ENCODE data around the gene HOXA3. TPM values are rescaled to one million over a fixed set of nuclear protein-coding genes. Genes with fewer than 3 reads are reported as not detected.
A peak's percentile ranks its signal among the peaks of the same experiment; 100 is the strongest.

HOXA3 gene
- total RNA-seq, 4 donors from 2014 or later = 10.2 to 16.6 (median 13.8) TPM

DNA sequence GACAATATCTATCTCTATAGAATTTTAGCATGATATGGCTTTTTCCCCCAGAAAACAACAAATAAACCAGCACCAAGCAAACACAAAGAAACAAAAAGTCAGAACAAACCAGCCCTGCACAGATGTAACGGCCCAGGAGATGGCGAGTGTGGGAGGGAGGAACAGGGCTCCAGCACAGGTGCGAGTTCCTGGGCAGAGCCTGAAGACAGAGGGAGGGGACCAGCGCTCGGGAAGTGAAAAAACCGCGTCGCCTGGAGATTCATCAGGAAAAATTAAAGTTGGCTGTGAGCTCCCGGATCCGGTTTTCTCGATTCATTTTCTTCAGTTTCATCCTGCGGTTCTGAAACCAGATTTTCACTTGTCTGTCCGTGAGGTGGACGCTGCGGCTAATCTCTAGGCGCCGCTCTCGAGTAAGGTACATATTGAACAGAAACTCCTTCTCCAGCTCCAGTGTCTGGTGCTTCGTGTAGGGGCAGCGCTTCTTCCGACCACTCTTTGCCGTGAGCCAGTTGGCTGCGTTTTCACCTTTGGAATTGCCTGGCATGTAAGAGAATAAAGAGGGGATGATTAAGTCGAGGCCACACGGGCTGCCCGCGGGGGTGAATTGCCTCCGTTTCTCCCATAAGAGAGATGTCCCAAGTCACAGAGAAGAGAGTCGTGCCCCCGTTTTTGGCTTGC, 19.4 kb upstream of the HOXA3 start:
- Histone ChIP-seq H3K27me3 (peaks cover 39 to 100% (median 99%) of the 10 kb centered on the region in 4 donors), H3K4me1 (peaks cover 26 to 55% (median 45%) of the 10 kb centered on the region in 4 donors)
- intact Hi-C loops (cut with DNase I) = no loop called here

DNA sequence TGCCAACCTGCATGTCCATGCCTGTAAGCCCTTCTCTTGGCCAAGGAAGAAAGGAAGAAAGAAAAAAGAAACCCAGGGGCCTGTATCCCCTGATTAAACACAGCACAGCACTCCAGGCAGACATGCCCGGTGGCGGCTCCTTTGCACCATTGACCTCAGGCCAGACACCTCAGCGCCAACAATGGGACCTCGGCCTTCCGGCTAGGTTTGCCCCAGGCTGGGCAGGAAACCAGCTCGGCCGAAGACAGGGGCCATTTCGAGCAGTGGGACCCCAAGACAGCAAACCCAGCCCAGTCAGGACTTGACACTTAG, 18.9 kb upstream of the HOXA3 start:
- H3K9me3 ChIP-seq = no peaks in the 10 kb centered on the region
- H3K4me3 ChIP-seq = no peak overlapping the region
- intact Hi-C loops (cut with DNase I) = no loop called here
- TF ChIP-seq EP300 (IDR thresholded peaks at IDR 0.05) (no peak), POLR2AphosphoS5 (IDR thresholded peaks at IDR 0.05) (no peak), POLR2A (IDR thresholded peaks at IDR 0.05; ENCODE audit: low read depth) (no peak)
- TF ChIP-seq, protein P1, sequence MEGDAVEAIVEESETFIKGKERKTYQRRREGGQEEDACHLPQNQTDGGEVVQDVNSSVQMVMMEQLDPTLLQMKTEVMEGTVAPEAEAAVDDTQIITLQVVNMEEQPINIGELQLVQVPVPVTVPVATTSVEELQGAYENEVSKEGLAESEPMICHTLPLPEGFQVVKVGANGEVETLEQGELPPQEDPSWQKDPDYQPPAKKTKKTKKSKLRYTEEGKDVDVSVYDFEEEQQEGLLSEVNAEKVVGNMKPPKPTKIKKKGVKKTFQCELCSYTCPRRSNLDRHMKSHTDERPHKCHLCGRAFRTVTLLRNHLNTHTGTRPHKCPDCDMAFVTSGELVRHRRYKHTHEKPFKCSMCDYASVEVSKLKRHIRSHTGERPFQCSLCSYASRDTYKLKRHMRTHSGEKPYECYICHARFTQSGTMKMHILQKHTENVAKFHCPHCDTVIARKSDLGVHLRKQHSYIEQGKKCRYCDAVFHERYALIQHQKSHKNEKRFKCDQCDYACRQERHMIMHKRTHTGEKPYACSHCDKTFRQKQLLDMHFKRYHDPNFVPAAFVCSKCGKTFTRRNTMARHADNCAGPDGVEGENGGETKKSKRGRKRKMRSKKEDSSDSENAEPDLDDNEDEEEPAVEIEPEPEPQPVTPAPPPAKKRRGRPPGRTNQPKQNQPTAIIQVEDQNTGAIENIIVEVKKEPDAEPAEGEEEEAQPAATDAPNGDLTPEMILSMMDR (IDR thresholded peaks at IDR 0.05) = no peak
- peaks cover 27 to 60% (median 50%) of the 10 kb centered on the region in 4 donors for H3K4me1 ChIP-seq
- H3K27ac ChIP-seq (replicated peaks in 1 of 4) = no peak overlapping the region
- no peak for DNase-seq (ENCODE audit: extremely low spot score)
- peaks cover 38 to 100% (median 100%) of the 10 kb centered on the region in 4 donors for H3K27me3 ChIP-seq
- WGBS = 9% methylated on average over 8 of the region's 8 CpGs
- H3K36me3 ChIP-seq = no peaks in the 10 kb centered on the region

More for the DNA sequence above, 19.4 kb upstream of the HOXA3 start:
- DNase-seq (ENCODE audit: extremely low spot score) = no peak
- Histone ChIP-seq H3K4me3 (no peak overlapping the region), H3K27ac (replicated peaks in 1 of 4) (no peak overlapping the region), H3K36me3 (no peaks in the 10 kb centered on the region), H3K9me3 (no peaks in the 10 kb centered on the region)
- TF ChIP-seq EP300 (IDR thresholded peaks at IDR 0.05) = no peak
- no peak for TF ChIP-seq POLR2AphosphoS5 (IDR thresholded peaks at IDR 0.05)
- no peak for TF ChIP-seq POLR2A (IDR thresholded peaks at IDR 0.05; ENCODE audit: low read depth)
- 8% methylated on average over 30 of the region's 30 CpGs for WGBS

DNA sequence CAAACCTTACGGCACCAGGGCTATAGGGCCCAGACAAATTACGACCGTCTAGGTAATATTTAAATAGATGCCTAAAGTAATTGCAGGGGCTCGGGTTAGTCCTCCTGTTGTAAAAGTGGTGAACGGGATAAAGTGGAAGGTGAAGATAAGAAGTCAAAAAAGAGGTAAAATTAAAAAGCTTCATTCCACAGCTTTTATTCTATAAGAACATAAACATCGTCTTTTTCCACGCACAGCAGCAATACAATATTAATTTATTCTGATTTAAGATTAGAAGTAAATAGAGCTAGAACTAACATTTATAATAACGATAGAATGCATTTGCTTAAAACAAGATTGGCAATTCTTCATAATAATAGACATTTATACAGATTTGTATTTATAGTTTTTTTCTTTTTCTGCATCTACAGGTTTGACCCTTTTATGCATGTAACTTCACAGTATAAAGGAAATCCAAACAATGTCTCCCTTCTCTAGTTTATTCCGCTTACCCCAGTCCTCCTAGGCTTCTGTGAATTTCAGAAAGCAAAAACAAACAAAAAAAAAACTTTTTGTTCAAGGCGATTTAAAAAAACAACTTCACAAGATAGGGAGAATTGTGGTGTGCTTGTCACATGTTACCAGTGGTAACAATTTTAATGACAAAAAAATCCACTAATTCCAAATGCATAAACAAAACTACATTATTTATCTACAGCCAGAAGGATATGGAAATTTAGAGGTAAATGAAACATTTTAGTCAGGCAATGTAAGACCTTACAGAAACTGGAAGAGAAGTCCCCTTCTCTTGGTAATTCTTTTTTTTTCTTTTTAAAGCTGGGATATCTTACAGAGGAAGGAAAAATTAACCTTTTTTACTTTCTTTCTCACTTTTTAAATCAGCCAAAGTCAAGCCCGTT, 18.3 kb upstream of the HOXA3 start:
- Histone ChIP-seq H3K9me3 (no peaks in the 10 kb centered on the region), H3K27ac (replicated peaks in 1 of 4) (no peak overlapping the region), H3K36me3 (no peaks in the 10 kb centered on the region), H3K4me1 (peaks cover 31 to 66% (median 55%) of the 10 kb centered on the region in 4 donors), H3K4me3 (peak overlapping the region in 1 of 4 donors; percentile 12), H3K27me3 (peaks cover 44 to 100% (median 100%) of the 10 kb centered on the region in 4 donors)
- 27% methylated on average over 11 of the region's 11 CpGs for WGBS
- TF ChIP-seq, protein P1 (IDR thresholded peaks at IDR 0.05) = no peak
- no peak for TF ChIP-seq EP300 (IDR thresholded peaks at IDR 0.05)
- TF ChIP-seq POLR2AphosphoS5 (IDR thresholded peaks at IDR 0.05) = no peak
- no peak for TF ChIP-seq POLR2A (IDR thresholded peaks at IDR 0.05; ENCODE audit: low read depth)
- no peak for DNase-seq (ENCODE audit: extremely low spot score)
- intact Hi-C loops (cut with DNase I) = no loop called here

DNA sequence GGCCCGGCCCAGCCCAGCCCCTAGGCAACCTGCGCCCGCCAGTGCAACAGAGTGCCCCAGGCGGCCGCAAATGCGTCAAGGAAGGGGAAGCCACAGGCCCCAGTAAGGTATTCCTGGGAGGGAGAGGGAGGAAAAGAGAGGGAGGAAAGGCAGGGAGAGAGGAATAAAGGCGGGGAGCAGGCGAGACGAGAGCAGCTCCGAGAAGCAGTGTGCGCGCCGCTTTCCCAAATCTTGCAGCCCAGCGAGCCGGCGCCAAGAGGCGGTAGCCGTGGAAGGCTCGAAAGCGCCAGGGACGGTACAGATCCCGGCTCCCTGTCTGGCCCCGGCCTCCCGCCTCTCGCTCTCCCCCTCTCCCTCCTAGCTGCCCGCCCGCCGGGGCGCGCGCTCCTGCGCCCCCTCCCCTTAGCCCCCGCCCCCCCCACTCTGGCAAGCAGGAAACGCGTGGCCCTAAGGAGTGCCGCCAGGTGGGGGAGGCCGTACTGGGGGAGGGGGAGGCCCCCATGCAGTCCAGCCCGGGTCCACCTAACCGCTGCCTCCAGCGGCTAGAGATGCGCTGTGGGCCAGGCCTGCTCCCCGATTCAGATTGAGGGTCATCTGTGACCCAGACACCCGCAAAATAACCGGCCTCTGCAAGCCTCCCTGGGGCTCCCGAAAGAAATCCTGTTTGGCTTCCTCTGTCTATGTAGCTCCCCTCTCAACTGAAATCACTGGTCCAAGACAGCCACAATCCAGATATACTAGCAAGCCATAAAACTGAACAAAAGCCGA, 17.5 kb upstream of the HOXA3 start:
- Histone ChIP-seq H3K36me3 (no peaks in the 10 kb centered on the region), H3K9me3 (no peaks in the 10 kb centered on the region), H3K4me1 (peaks cover 31 to 73% (median 64%) of the 10 kb centered on the region in 4 donors), H3K4me3 (peak overlapping the region in 1 of 4 donors; percentile 12), H3K27ac (replicated peaks in 1 of 4) (no peak overlapping the region), H3K27me3 (peaks cover 47 to 100% (median 100%) of the 10 kb centered on the region in 4 donors)
- intact Hi-C loops (cut with DNase I) = no loop called here
- DNase-seq (ENCODE audit: extremely low spot score) = no peak
- 4% methylated on average over 28 of the region's 46 CpGs for WGBS
- TF ChIP-seq POLR2A (IDR thresholded peaks at IDR 0.05; ENCODE audit: low read depth) (no peak), EP300 (IDR thresholded peaks at IDR 0.05) (no peak), POLR2AphosphoS5 (IDR thresholded peaks at IDR 0.05) (no peak)
- TF ChIP-seq, protein P1 (IDR thresholded peaks at IDR 0.05) = no peak

Measured in esophagus muscularis mucosa (tissue), 4 donors.